Gastrocnemius medialis (tissue), 4 donors: ENCODE data around the gene ZNF438. TPM values are rescaled to one million over a fixed set of nuclear protein-coding genes. Genes with fewer than 3 reads are reported as not detected.
"Not testable (repeated sequence)": the region's sequence is repeated elsewhere in the genome, so short reads cannot be mapped to it uniquely, and the experiment has no call there.

ENCODE experiments used
- ATAC-seq, 2 donors: fragments of 150-250 bp; one replicate each; pipeline ENCODE4 v1.9.1; 2016
- DNase-seq, 2 donors: peaks; one replicate each; pipeline ENCODE4 v3.0.0-alpha.2; 2019
- H3K27ac ChIP-seq, 4 donors: fragments of 200-600 bp; sonication (generic); 1 replicate in 1 of 4; 2 replicates in 3 of 4; pipeline ENCODE4 v1.5.1; 2016 to 2018; ENCODE audit warnings: mild to moderate bottlenecking in 2 of 4, moderate library complexity in 1 of 4
- H3K27me3 ChIP-seq, 3 donors: fragments of 200-600 bp; sonication (generic) in 2 of 3; 1 replicate in 1 of 3; 2 replicates in 2 of 3; pipeline versions ENCODE4 v1.5.1 to v1.6.0; 2016 to 2019; ENCODE audit warnings: mild to moderate bottlenecking in 1 of 3, moderate library complexity in 1 of 3
- H3K36me3 ChIP-seq, 2 donors: fragments of 200-600 bp; sonication (generic) in 1 of 2; one replicate each; pipeline ENCODE4 v1.5.1; 2017 to 2018
- H3K4me1 ChIP-seq, 2 donors: fragments of 200-600 bp; sonication (generic) in 1 of 2; one replicate each; pipeline ENCODE4 v1.5.1; 2016 to 2017; ENCODE audit warnings: mild to moderate bottlenecking in 2 of 2
- H3K4me3 ChIP-seq, 4 donors: fragments of 200-600 bp; sonication (generic) in 3 of 4; 1 replicate in 1 of 4; 2 replicates in 3 of 4; pipeline ENCODE4 v1.5.1; 2016 to 2019; ENCODE audit warnings: mild to moderate bottlenecking in 2 of 4
- H3K9me3 ChIP-seq, 3 donors: fragments of 200-600 bp; sonication (generic) in 2 of 3; 1 replicate in 1 of 3; 2 replicates in 2 of 3; pipeline ENCODE4 v1.5.1; 2016 to 2019
- CTCF ChIP-seq, 5 experiments: fragments of 450-650 bp in 3 of 5; fragments of 200-600 bp in 2 of 5; sonication (generic) in 2 of 5; IDR thresholded peaks in 4 of 5; conservative IDR thresholded peaks in 1 of 5; 1 replicate in 4 of 5; 2 replicates in 1 of 5; pipeline ENCODE4 v1.5.1; 2016 to 2019; ENCODE audit warnings: antibody characterized with exemption in 5 of 5, mild to moderate bottlenecking in 3 of 5, moderate library complexity in 3 of 5
- POLR2A ChIP-seq, 2 donors: fragments of 450-650 bp; IDR thresholded peaks; one replicate each; pipeline ENCODE4 v1.6.1; 2017; ENCODE audit warnings: antibody characterized with exemption in 2 of 2, mild to moderate bottlenecking in 2 of 2, moderate library complexity in 2 of 2
- in situ Hi-C, 4 donors: fragments of 200-750 bp; cut with MboI; loops; one replicate each; pipeline versions ENCODE4 v1.15.0 to v1.8.0; 2017; ENCODE audit warnings: low sequenced_read_pairs in 4 of 4
- intact Hi-C: fragments of 100-400 bp; cut with DNase I; formaldehyde crosslinking; loops from one replicate; pipeline ENCODE4 v1.15.1; 2023; ENCODE audit warnings: low total_unique reads
- total RNA-seq, 4 donors: library from RNA; depleted of rRNA; stranded (reverse); fragments of >200 nt; gene quantifications; one replicate each; pipeline versions ENCODE4 v1.1.0 to v1.2.3, GENCODE V29; 2016

Gene ZNF438
- total RNA-seq, 4 donors from 2014 or later, result 14.4 to 37.0 (median 26.5) TPM

GRCh38 chr10:30931094-30931493 is 100.6 kb downstream of the ZNF438 start:
- peaks cover 5 to 7% of the 10 kb centered on the region in 2 donors for H3K4me1 ChIP-seq
- peaks cover 0 to 19% of the 10 kb centered on the region in 2 donors for H3K36me3 ChIP-seq
- in situ Hi-C loops, result no loop called here
- TF ChIP-seq POLR2A (IDR thresholded peaks at IDR 0.05), result no peak
- TF ChIP-seq CTCF (IDR thresholded peaks at IDR 0.05 in 4 of 5, conservative IDR thresholded peaks at IDR 0.05 in 1 of 5), result no peak
- ATAC-seq (no peak), DNase-seq (no peak)
- H3K4me3 ChIP-seq, result no peak overlapping the region
- no peaks in the 10 kb centered on the region for H3K27me3 ChIP-seq
- no peaks in the 10 kb centered on the region for H3K9me3 ChIP-seq
- no peak overlapping the region for H3K27ac ChIP-seq
- intact Hi-C loops, result no loop called here

DNA sequence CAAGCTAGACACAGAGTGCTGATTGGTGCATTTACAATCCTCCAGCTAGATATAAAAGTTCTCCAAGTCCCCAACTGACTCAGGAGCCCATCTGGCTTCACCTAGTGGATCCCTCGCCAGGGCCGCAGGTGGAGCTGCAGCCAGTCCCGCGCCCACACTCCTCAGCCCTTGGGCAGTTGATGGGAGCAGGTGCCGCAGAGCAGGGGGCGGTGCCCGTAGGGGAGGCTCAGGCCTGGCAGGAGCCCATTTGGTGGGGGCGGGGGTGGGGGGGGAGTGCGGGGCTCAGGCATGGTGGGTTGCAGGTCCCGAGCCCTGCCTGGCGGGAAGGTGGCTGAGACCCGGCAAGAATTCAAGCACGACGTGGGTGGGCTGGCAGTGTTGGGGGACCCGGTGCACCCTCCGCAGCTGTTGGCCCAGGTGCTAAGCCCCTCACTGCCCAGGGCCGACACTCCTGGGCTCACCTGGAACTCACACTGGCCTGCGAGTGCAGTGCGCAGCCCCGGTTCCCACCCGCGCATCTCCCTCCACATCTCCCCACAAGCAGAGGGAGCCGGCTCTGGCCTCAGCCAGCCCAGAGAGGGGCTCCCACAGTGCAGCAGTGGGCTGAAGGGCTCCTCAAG is 101.7 kb downstream of the ZNF438 start:
- Histone ChIP-seq H3K27me3 (no peaks in the 10 kb centered on the region), H3K27ac (no peak overlapping the region), H3K36me3 (peaks cover 0 to 19% of the 10 kb centered on the region in 2 donors), H3K9me3 (no peaks in the 10 kb centered on the region), H3K4me3 (no peak overlapping the region), H3K4me1 (peaks cover 0 to 1% of the 10 kb centered on the region in 2 donors)
- intact Hi-C loops, result no loop called here
- ATAC-seq (no peak), DNase-seq (no peak)
- in situ Hi-C loops, result no loop called here
- TF ChIP-seq POLR2A (IDR thresholded peaks at IDR 0.05), result no peak
- TF ChIP-seq CTCF (IDR thresholded peaks at IDR 0.05 in 4 of 5, conservative IDR thresholded peaks at IDR 0.05 in 1 of 5), result no peak

DNA sequence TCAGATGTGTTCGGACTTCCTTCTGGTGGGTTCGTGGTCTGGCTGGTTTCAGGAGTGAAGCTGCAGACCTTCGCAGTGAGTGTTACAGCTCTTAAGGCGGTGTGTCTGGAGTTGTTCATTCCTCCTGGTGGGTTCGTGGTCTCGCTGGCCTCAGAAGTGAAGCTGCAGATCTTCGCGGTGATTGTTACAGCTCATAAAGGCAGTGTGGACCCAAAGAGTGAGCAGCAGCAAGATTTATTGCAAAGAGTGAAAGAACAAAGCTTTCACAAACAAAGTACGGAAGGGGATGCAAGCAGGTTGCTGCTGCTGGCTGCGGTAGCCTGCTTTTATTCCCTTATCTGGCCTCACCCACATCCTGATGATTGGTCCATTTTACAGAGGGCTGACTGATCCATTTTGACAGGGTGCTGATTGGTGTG is 102.3 kb downstream of the ZNF438 start:
- in situ Hi-C loops, intact Hi-C loops, H3K4me1 ChIP-seq, H3K9me3 ChIP-seq, H3K27ac ChIP-seq, DNase-seq, H3K27me3 ChIP-seq, H3K4me3 ChIP-seq, ATAC-seq: not testable (repeated sequence)
- peaks cover 0 to 23% of the 10 kb centered on the region in 2 donors for H3K36me3 ChIP-seq

GRCh38 chr10:30928742-30929141 is 102.9 kb downstream of the ZNF438 start:
- no peak overlapping the region for H3K27ac ChIP-seq
- no peaks in the 10 kb centered on the region for H3K4me1 ChIP-seq
- H3K27me3 ChIP-seq, result no peaks in the 10 kb centered on the region
- DNase-seq (no peak), ATAC-seq (no peak)
- TF ChIP-seq CTCF (IDR thresholded peaks at IDR 0.05 in 4 of 5, conservative IDR thresholded peaks at IDR 0.05 in 1 of 5) (no peak), POLR2A (IDR thresholded peaks at IDR 0.05) (no peak)
- no peak overlapping the region for H3K4me3 ChIP-seq
- H3K36me3 ChIP-seq, result peaks cover 0 to 28% of the 10 kb centered on the region in 2 donors
- intact Hi-C loops (no loop called here), in situ Hi-C loops (no loop called here)
- peaks cover 0 to 2% (median 0%) of the 10 kb centered on the region in 3 donors for H3K9me3 ChIP-seq

DNA sequence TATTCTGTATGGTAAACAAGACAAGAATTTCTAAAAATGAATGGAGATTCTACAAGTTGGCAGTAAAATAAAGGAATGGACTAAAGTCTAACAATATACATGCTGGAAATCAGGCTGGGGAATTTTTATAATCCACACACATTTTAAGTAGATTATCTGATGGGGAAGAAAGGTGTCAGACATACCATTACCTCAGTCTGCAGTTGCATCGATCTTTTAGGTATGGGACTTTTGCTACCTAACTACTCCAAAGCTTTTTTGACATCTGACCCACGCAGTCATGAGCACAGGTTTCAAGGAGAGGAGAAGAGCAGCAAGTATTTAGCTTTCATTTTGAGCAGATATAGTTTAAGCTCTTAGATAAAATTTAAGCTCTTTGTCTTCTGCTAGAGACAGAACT is 113.0 kb downstream of the ZNF438 start:
- Histone ChIP-seq H3K4me3 (no peak overlapping the region), H3K27ac (no peak overlapping the region), H3K36me3 (peaks cover 2 to 13% of the 10 kb centered on the region in 2 donors), H3K27me3 (no peaks in the 10 kb centered on the region), H3K9me3 (no peaks in the 10 kb centered on the region), H3K4me1 (peaks cover 20 to 38% of the 10 kb centered on the region in 2 donors)
- ATAC-seq, result no peak
- in situ Hi-C loops (no loop called here), intact Hi-C loops (no loop called here)
- TF ChIP-seq CTCF (IDR thresholded peaks at IDR 0.05 in 4 of 5, conservative IDR thresholded peaks at IDR 0.05 in 1 of 5) (no peak), POLR2A (IDR thresholded peaks at IDR 0.05) (no peak)
- no peak for DNase-seq
